ENCODE results near the gene NOL3. TPM values are rescaled to one million over a fixed set of nuclear protein-coding genes. Genes with fewer than 3 reads are reported as not detected.

The NOL3 gene
- total and polyA plus RNA-seq, 2 of the 13 experiments (the other 11 are each of a cell fraction or from before 2014, with no cell fraction given), result 5.7 to 20.5 TPM

DNA sequence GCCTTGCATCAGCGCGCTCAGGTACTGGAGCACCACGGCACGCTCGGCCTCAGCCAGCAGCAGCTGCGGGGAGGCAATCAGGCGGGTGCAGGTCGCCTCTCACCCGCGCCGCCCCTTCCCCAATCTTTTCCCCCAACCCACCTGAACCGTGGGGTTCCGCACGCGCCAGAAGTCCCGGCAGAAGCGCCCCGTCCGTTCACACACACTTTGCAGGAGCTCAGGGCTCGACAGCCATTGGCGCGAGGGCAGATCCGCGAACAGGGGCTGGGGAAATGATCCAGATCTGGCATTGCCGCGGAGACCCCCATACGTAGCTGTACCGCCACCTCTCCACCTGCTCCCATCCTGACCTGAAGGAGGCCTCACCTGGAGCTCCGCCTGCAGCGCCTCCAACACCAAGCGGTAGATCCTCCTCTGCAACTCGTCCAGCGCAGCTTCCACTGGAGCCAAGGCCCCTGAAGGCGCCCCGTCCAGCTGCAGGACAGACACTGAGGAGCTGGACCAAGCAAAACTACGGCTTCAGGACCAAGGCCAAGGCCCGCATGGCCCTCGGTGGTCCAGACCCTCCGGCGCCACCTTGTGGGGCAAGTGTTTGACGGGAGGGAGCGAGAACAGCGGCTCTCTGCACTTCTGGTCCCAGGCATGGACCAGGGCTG, 14.8 kb downstream of the NOL3 start (continued):
- TF ChIP-seq ZNF646 (CRISPR knock-in tag; IDR thresholded peaks at IDR 0.05), result no peak
- TF ChIP-seq SP140L (CRISPR knock-in tag; IDR thresholded peaks at IDR 0.05; ENCODE audit: borderline replicate concordance), result peak; percentile 78; the same call in 1 of the 2 replicates
- TF ChIP-seq MXI1 (IDR thresholded peaks at IDR 0.05; ENCODE audit: borderline replicate concordance, low read depth, low read length), result peak; percentile 99
- peak; percentile 50; the same call in 1 of the 2 replicates for TF ChIP-seq HES4 (CRISPR knock-in tag; IDR thresholded peaks at IDR 0.05; ENCODE audit: borderline replicate concordance)
- peak; percentile 99 for TF ChIP-seq ZBTB7B (CRISPR knock-in tag; IDR thresholded peaks at IDR 0.05)
- TF ChIP-seq, protein P1, sequence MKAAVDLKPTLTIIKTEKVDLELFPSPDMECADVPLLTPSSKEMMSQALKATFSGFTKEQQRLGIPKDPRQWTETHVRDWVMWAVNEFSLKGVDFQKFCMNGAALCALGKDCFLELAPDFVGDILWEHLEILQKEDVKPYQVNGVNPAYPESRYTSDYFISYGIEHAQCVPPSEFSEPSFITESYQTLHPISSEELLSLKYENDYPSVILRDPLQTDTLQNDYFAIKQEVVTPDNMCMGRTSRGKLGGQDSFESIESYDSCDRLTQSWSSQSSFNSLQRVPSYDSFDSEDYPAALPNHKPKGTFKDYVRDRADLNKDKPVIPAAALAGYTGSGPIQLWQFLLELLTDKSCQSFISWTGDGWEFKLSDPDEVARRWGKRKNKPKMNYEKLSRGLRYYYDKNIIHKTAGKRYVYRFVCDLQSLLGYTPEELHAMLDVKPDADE (CRISPR knock-in tag; IDR thresholded peaks at IDR 0.05), result no peak
- no peak for TF ChIP-seq ZNF577 (CRISPR knock-in tag; IDR thresholded peaks at IDR 0.05; ENCODE audit: borderline replicate concordance, low read depth)
- TF ChIP-seq, protein P2, sequence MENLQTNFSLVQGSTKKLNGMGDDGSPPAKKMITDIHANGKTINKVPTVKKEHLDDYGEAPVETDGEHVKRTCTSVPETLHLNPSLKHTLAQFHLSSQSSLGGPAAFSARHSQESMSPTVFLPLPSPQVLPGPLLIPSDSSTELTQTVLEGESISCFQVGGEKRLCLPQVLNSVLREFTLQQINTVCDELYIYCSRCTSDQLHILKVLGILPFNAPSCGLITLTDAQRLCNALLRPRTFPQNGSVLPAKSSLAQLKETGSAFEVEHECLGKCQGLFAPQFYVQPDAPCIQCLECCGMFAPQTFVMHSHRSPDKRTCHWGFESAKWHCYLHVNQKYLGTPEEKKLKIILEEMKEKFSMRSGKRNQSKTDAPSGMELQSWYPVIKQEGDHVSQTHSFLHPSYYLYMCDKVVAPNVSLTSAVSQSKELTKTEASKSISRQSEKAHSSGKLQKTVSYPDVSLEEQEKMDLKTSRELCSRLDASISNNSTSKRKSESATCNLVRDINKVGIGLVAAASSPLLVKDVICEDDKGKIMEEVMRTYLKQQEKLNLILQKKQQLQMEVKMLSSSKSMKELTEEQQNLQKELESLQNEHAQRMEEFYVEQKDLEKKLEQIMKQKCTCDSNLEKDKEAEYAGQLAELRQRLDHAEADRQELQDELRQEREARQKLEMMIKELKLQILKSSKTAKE (CRISPR knock-in tag; IDR thresholded peaks at IDR 0.05; ENCODE audit: borderline replicate concordance), result peak; percentile 72
- TF ChIP-seq NFYC (CRISPR knock-in tag; IDR thresholded peaks at IDR 0.05), result peak; percentile 46; the same call in 1 of the 2 replicates
- peak; percentile 86 for TF ChIP-seq ZNF12 (CRISPR knock-in tag; IDR thresholded peaks at IDR 0.05)
- no peak for TF ChIP-seq ZNF121 (CRISPR knock-in tag; IDR thresholded peaks at IDR 0.05)
- TF ChIP-seq ZNF343 (CRISPR knock-in tag; IDR thresholded peaks at IDR 0.05), result peak; percentile 24; the same call in 1 of the 2 replicates
- TF ChIP-seq, protein P3, sequence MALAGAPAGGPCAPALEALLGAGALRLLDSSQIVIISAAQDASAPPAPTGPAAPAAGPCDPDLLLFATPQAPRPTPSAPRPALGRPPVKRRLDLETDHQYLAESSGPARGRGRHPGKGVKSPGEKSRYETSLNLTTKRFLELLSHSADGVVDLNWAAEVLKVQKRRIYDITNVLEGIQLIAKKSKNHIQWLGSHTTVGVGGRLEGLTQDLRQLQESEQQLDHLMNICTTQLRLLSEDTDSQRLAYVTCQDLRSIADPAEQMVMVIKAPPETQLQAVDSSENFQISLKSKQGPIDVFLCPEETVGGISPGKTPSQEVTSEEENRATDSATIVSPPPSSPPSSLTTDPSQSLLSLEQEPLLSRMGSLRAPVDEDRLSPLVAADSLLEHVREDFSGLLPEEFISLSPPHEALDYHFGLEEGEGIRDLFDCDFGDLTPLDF (CRISPR knock-in tag; IDR thresholded peaks at IDR 0.05), result 0 out of 2 replicates have a peak, but pooled peaks have one; percentile 48
